WTC11 (cell line): ENCODE measurements around the gene IL4R.

Experiments
- CTCF ChIP-seq: fragments of 200-600 bp; IDR thresholded peaks from 2 replicates; pipeline ENCODE4 v1.8.0; 2022; ENCODE audit warnings: antibody characterized with exemption
- ETV6 ChIP-seq: sonication (generic); formaldehyde crosslinking; IDR thresholded peaks from 2 replicates; pipeline ENCODE4 v1.8.1; 2022; ENCODE audit warnings: mild to moderate bottlenecking, missing genetic modification reagents
- JUN ChIP-seq: sonication (generic); formaldehyde crosslinking; IDR thresholded peaks from 2 replicates; pipeline ENCODE4 v1.8.0; 2023; ENCODE audit warnings: mild to moderate bottlenecking, missing genetic modification reagents
- KAT7 ChIP-seq: sonication (generic); formaldehyde crosslinking; IDR thresholded peaks from 2 replicates; pipeline ENCODE4 v1.8.1; 2023; ENCODE audit warnings: missing genetic modification reagents, mild to moderate bottlenecking, borderline replicate concordance
- MAX ChIP-seq: sonication (generic); formaldehyde crosslinking; IDR thresholded peaks from 2 replicates; pipeline ENCODE4 v1.8.0; 2022; ENCODE audit warnings: mild to moderate bottlenecking, missing genetic modification reagents
- NFYB ChIP-seq: sonication (generic); formaldehyde crosslinking; conservative IDR thresholded peaks from 2 replicates; pipeline ENCODE4 v1.8.0; 2022; ENCODE audit warnings: low read depth, missing genetic modification reagents
- PRDM15 ChIP-seq: sonication (generic); formaldehyde crosslinking; IDR thresholded peaks from 2 replicates; pipeline ENCODE4 v1.8.0; 2022; ENCODE audit warnings: missing genetic modification reagents
- RELA ChIP-seq: sonication (generic); formaldehyde crosslinking; IDR thresholded peaks from 2 replicates; pipeline ENCODE4 v1.8.1; 2022; ENCODE audit warnings: missing genetic modification reagents, mild to moderate bottlenecking, borderline replicate concordance
- SMAD3 ChIP-seq: sonication (generic); formaldehyde crosslinking; IDR thresholded peaks from 2 replicates; pipeline ENCODE4 v1.8.0; 2022; ENCODE audit warnings: missing genetic modification reagents, mild to moderate bottlenecking, borderline replicate concordance
- USF2 ChIP-seq: sonication (generic); formaldehyde crosslinking; IDR thresholded peaks from 2 replicates; pipeline ENCODE4 v1.8.1; 2023; ENCODE audit warnings: mild to moderate bottlenecking, missing genetic modification reagents, moderate library complexity
- ZBTB43 ChIP-seq: sonication (generic); formaldehyde crosslinking; IDR thresholded peaks from 2 replicates; pipeline ENCODE4 v1.8.1; 2023; ENCODE audit warnings: mild to moderate bottlenecking, missing genetic modification reagents
- ZNF121 ChIP-seq: sonication (generic); formaldehyde crosslinking; IDR thresholded peaks from 2 replicates; pipeline ENCODE4 v1.8.0; 2023; ENCODE audit warnings: missing genetic modification reagents
- ZNF232 ChIP-seq: sonication (generic); formaldehyde crosslinking; IDR thresholded peaks from 2 replicates; pipeline ENCODE4 v1.8.0; 2022; ENCODE audit warnings: mild to moderate bottlenecking, missing genetic modification reagents
- ZNF671 ChIP-seq: fragments of 250-450 bp; sonication (Bioruptor Pico); IDR thresholded peaks from 2 replicates; pipeline ENCODE4 v1.8.0; 2021; ENCODE audit warnings: mild to moderate bottlenecking

- TF ChIP-seq MAX (CRISPR knock-in tag) (no peak), CTCF (no peak), PRDM15 (CRISPR knock-in tag) (no peak), NFYB (CRISPR knock-in tag) (no peak), SMAD3 (CRISPR knock-in tag) (no peak), ETV6 (CRISPR knock-in tag) (no peak), ZNF121 (CRISPR knock-in tag) (no peak), RELA (CRISPR knock-in tag) (no peak), ZBTB43 (CRISPR knock-in tag) (no peak), KAT7 (CRISPR knock-in tag) (no peak), USF2 (peak; percentile 32; the same call in 1 of the 2 replicates), JUN (CRISPR knock-in tag) (no peak), ZNF232 (CRISPR knock-in tag) (no peak), ZNF671 (no peak)
Observed at GRCh38 chr16:27353853-27354252, 40.1 kb downstream of the IL4R start.
